ENCODE data around the gene BRCA2.
"Not testable (repeated sequence)": the region's sequence is repeated elsewhere in the genome, so short reads cannot be mapped to it uniquely, and the experiment has no call there.

The BRCA2 gene

GRCh38 chr13:32310134-32310706, 5.1 kb upstream of the BRCA2 start:
- DNase-seq, result no peak

- no peak for DNase-seq
These were observed 4.0 kb upstream of the BRCA2 start for GRCh38 chr13:32311188-32311897.

- DNase-seq, result no peak
These were observed 754 bp upstream of the BRCA2 start for GRCh38 chr13:32314271-32315237.

GRCh38 chr13:32316028-32316339, 676 bp downstream of the BRCA2 start:
- no peak for DNase-seq

GRCh38 chr13:32316501-32316900, 1.2 kb downstream of the BRCA2 start:
- DNase-seq, result no peak

GRCh38 chr13:32317716-32318465, 2.6 kb downstream of the BRCA2 start:
- DNase-seq, result no peak

GRCh38 chr13:32320528-32320927, 5.2 kb downstream of the BRCA2 start:
- DNase-seq, result no peak

- no peak for DNase-seq
These were observed 8.6 kb downstream of the BRCA2 start for GRCh38 chr13:32323912-32324311.

GRCh38 chr13:32330441-32330840, 15.1 kb downstream of the BRCA2 start:
- DNase-seq, result no peak

GRCh38 chr13:32334671-32335070, 19.4 kb downstream of the BRCA2 start:
- DNase-seq, result no peak

GRCh38 chr13:32340914-32341313, 25.6 kb downstream of the BRCA2 start:
- no peak for DNase-seq

GRCh38 chr13:32347651-32348050, 32.3 kb downstream of the BRCA2 start:
- DNase-seq, result no peak

GRCh38 chr13:32350839-32351441, 35.6 kb downstream of the BRCA2 start:
- not testable (repeated sequence) for DNase-seq

- no peak for DNase-seq
These were observed 38.7 kb downstream of the BRCA2 start for GRCh38 chr13:32354040-32354439.

GRCh38 chr13:32355935-32356334, 40.6 kb downstream of the BRCA2 start:
- not testable (repeated sequence) for DNase-seq

GRCh38 chr13:32362574-32362973, 47.3 kb downstream of the BRCA2 start:
- no peak for DNase-seq

- no peak for DNase-seq
These were observed 55.5 kb downstream of the BRCA2 start for GRCh38 chr13:32370805-32371204.

GRCh38 chr13:32376642-32377415, 61.5 kb downstream of the BRCA2 start:
- no peak for DNase-seq

GRCh38 chr13:32378012-32378411, 62.7 kb downstream of the BRCA2 start:
- DNase-seq, result no peak

GRCh38 chr13:32381539-32381938, 66.2 kb downstream of the BRCA2 start:
- DNase-seq, result no peak

- DNase-seq, result no peak
These were observed 68.7 kb downstream of the BRCA2 start for GRCh38 chr13:32383836-32384618.

Data from NCI-H2171 (cell line).